HCEC 1CT (cell line): ENCODE measurements around the gene CDKN3.
"Not testable (repeated sequence)": the region's sequence is repeated elsewhere in the genome, so short reads cannot be mapped to it uniquely, and the experiment has no call there.

Experiments used
- DNase-seq: peaks from one replicate; pipeline ENCODE4 v3.0.0-alpha.2; 2017

CDKN3 gene

DNA sequence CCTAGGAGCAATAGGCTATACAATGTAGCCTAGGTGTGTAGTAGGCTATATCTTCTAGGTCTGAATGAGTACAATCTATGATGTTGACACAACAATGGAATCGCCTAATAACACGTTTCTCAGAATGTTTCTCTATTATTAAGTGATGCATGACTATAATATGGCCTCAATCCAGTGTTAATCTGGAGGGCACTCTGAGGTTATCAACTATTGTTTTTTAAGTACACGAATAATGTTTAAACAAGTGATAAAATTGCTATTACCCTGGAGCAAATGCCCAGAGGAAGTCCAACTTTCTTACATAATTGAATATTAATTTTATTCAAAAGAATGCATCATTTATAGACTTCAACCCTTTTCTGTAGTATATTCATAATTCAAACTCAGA, 60.8 kb downstream of the CDKN3 start:
- DNase-seq = no peak

- not testable (repeated sequence) for DNase-seq
These were observed 61.7 kb downstream of the CDKN3 start for GRCh38 chr14:54458536-54458935.

DNA sequence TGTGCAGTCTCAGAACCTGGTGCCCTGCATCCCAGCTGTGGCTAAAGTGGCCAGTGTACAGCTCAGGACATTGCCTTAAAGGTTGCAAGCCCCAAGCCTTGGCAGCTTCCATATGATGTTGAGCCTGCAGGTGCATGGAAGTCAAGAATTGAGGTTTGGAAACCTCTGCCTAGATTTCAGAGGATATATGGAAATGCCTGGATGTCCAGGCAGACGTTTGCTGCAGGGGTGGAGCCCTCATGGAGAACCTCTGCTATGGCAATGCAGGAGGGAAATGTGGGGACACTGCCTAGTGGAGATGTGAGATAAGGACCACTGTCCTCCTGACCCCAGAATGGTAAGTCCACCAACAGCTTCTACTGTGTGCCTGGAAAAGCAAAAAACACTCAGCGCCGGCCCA, 62.3 kb downstream of the CDKN3 start:
- no peak for DNase-seq

DNA sequence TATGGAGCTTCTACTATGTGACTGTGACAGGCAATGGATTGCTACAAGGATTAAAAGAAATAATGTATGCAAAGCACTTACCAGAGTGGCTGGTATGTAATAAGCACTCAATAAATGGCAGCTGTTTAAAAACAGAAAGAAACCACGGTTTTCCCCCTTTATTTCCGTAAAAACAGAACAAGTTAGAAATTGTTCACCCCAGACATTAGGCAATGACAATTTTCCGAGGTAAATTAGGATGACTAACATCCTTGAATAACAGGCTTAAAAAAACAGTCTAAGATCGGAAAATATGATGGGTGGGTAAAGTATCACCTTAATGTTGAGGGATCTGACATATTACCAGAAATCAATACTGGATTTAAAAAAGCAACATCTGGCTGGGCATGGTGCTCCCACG, 65.2 kb downstream of the CDKN3 start:
- DNase-seq = no peak

- DNase-seq = no peak
These were observed 68.8 kb downstream of the CDKN3 start for GRCh38 chr14:54465654-54466053.

GRCh38 chr14:54467280-54467679, 70.5 kb downstream of the CDKN3 start:
- no peak for DNase-seq
